Measurements from ENCODE around the gene ZCCHC10.

Gene ZCCHC10

GRCh38 chr5:133025804-133026663 is at the start of gene ZCCHC10:
TSS of gene ZCCHC10 (minus strand) at chr5:133026549. CDS start at chr5:133026537, 12 bp downstream.
- peak within 1 kb of the TSS; percentile 86 for H3K4me3 Mint-ChIP-seq
- CTCF ChIA-PET: interaction anchor here (0.6 kb wide), 1 partner anchor 50 kb away, joined by 3 read pairs; no protein-coding TSS in a partner anchor
- peaks cover 14% of the 10 kb centered on the region for H3K36me3 Mint-ChIP-seq
- peak; percentile 95 for DNase-seq
- peak within 1 kb of the TSS; percentile 87 for H3K27ac Mint-ChIP-seq
- peaks cover 19% of the 10 kb centered on the region for H3K27me3 Mint-ChIP-seq
- peaks cover 20% of the 10 kb centered on the region for H3K4me1 Mint-ChIP-seq
- no peaks in the 10 kb centered on the region for H3K9me3 Mint-ChIP-seq

- Mint-ChIP-seq H3K4me3 (no peak overlapping the region), H3K27me3 (no peaks in the 10 kb centered on the region), H3K27ac (peak overlapping the region; percentile 19), H3K9me3 (no peaks in the 10 kb centered on the region), H3K4me1 (peaks cover 10% of the 10 kb centered on the region), H3K36me3 (peaks cover 50% of the 10 kb centered on the region)
- no peak for DNase-seq
- CTCF ChIA-PET: interaction anchor here (0.9 to 1.6 kb wide), 2 partner anchors 13 to 50 kb away, joined by 3 to 5 read pairs; no protein-coding TSS in a partner anchor
These were observed 49.5 kb upstream of the ZCCHC10 start for GRCh38 chr5:133075572-133076536.

- no peaks in the 10 kb centered on the region for H3K27me3 Mint-ChIP-seq
- H3K4me1 Mint-ChIP-seq: peaks cover 3% of the 10 kb centered on the region
- CTCF ChIA-PET: interaction anchor here (1.1 to 2.1 kb wide), 2 partner anchors 8 to 13 kb away, joined by 3 to 4 read pairs; no protein-coding TSS in a partner anchor
- H3K36me3 Mint-ChIP-seq: peaks cover 68% of the 10 kb centered on the region
- H3K9me3 Mint-ChIP-seq: no peaks in the 10 kb centered on the region
- H3K27ac Mint-ChIP-seq: peak overlapping the region; percentile 64
- no peak for DNase-seq
- H3K4me3 Mint-ChIP-seq: no peak overlapping the region
These were observed 45.7 kb upstream of the ZCCHC10 start for GRCh38 chr5:133072021-133072420.

- CTCF ChIA-PET: no interaction called here
- Mint-ChIP-seq H3K9me3 (no peaks in the 10 kb centered on the region), H3K27me3 (no peaks in the 10 kb centered on the region), H3K4me3 (no peak overlapping the region), H3K27ac (no peak overlapping the region), H3K36me3 (peaks cover 39% of the 10 kb centered on the region), H3K4me1 (peaks cover 17% of the 10 kb centered on the region)
- no peak for DNase-seq
These were observed 39.7 kb upstream of the ZCCHC10 start for GRCh38 chr5:133066045-133066444.

GRCh38 chr5:133065471-133065870 is 39.1 kb upstream of the ZCCHC10 start:
- H3K4me1 Mint-ChIP-seq: peaks cover 18% of the 10 kb centered on the region
- no peaks in the 10 kb centered on the region for H3K9me3 Mint-ChIP-seq
- DNase-seq: no peak
- no peaks in the 10 kb centered on the region for H3K27me3 Mint-ChIP-seq
- H3K36me3 Mint-ChIP-seq: peaks cover 35% of the 10 kb centered on the region
- CTCF ChIA-PET: no interaction called here
- H3K27ac Mint-ChIP-seq: no peak overlapping the region
- no peak overlapping the region for H3K4me3 Mint-ChIP-seq

- Mint-ChIP-seq H3K27ac (no peak overlapping the region), H3K9me3 (no peaks in the 10 kb centered on the region), H3K27me3 (no peaks in the 10 kb centered on the region), H3K4me1 (peaks cover 26% of the 10 kb centered on the region), H3K36me3 (peaks cover 27% of the 10 kb centered on the region), H3K4me3 (no peak overlapping the region)
- DNase-seq: no peak
- CTCF ChIA-PET: no interaction called here
These were observed 37.6 kb upstream of the ZCCHC10 start for GRCh38 chr5:133063965-133064364.

GRCh38 chr5:133062276-133062675 is 35.9 kb upstream of the ZCCHC10 start:
- no peaks in the 10 kb centered on the region for H3K27me3 Mint-ChIP-seq
- DNase-seq: no peak
- H3K36me3 Mint-ChIP-seq: peaks cover 15% of the 10 kb centered on the region
- H3K9me3 Mint-ChIP-seq: no peaks in the 10 kb centered on the region
- H3K4me1 Mint-ChIP-seq: peaks cover 33% of the 10 kb centered on the region
- H3K27ac Mint-ChIP-seq: peak overlapping the region; percentile 40
- no peak overlapping the region for H3K4me3 Mint-ChIP-seq
- CTCF ChIA-PET: no interaction called here

GRCh38 chr5:133059621-133060020 is 33.3 kb upstream of the ZCCHC10 start:
- CTCF ChIA-PET: no interaction called here
- Mint-ChIP-seq H3K27ac (no peak overlapping the region), H3K4me1 (peaks cover 45% of the 10 kb centered on the region), H3K36me3 (peaks cover 8% of the 10 kb centered on the region), H3K4me3 (no peak overlapping the region), H3K27me3 (no peaks in the 10 kb centered on the region), H3K9me3 (no peaks in the 10 kb centered on the region)
- DNase-seq: no peak

- H3K27me3 Mint-ChIP-seq: no peaks in the 10 kb centered on the region
- DNase-seq: no peak
- H3K27ac Mint-ChIP-seq: no peak overlapping the region
- H3K4me1 Mint-ChIP-seq: peaks cover 49% of the 10 kb centered on the region
- no peak overlapping the region for H3K4me3 Mint-ChIP-seq
- CTCF ChIA-PET: no interaction called here
- peaks cover 11% of the 10 kb centered on the region for H3K36me3 Mint-ChIP-seq
- no peaks in the 10 kb centered on the region for H3K9me3 Mint-ChIP-seq
These were observed 30.5 kb upstream of the ZCCHC10 start for GRCh38 chr5:133056891-133057290.

GRCh38 chr5:133054697-133055471 is 28.5 kb upstream of the ZCCHC10 start:
- H3K36me3 Mint-ChIP-seq: peaks cover 9% of the 10 kb centered on the region
- no peak overlapping the region for H3K4me3 Mint-ChIP-seq
- CTCF ChIA-PET: no interaction called here
- H3K27me3 Mint-ChIP-seq: no peaks in the 10 kb centered on the region
- no peak overlapping the region for H3K27ac Mint-ChIP-seq
- no peak for DNase-seq
- H3K9me3 Mint-ChIP-seq: no peaks in the 10 kb centered on the region
- H3K4me1 Mint-ChIP-seq: peaks cover 52% of the 10 kb centered on the region

GRCh38 chr5:133053448-133053847 is 27.1 kb upstream of the ZCCHC10 start:
- Mint-ChIP-seq H3K36me3 (peaks cover 9% of the 10 kb centered on the region), H3K27me3 (no peaks in the 10 kb centered on the region), H3K27ac (no peak overlapping the region), H3K4me1 (peaks cover 54% of the 10 kb centered on the region), H3K9me3 (no peaks in the 10 kb centered on the region), H3K4me3 (peak overlapping the region; percentile 94)
- CTCF ChIA-PET: no interaction called here
- DNase-seq: no peak

- peak; percentile 70 for DNase-seq
- Mint-ChIP-seq H3K36me3 (peaks cover 7% of the 10 kb centered on the region), H3K27ac (peak overlapping the region; percentile 100), H3K4me1 (peaks cover 48% of the 10 kb centered on the region), H3K27me3 (no peaks in the 10 kb centered on the region), H3K4me3 (peak overlapping the region; percentile 94), H3K9me3 (no peaks in the 10 kb centered on the region)
- CTCF ChIA-PET: interaction anchor here (1.1 kb wide), 2 partner anchors 26 to 169 kb away, joined by 3 to 5 read pairs; no protein-coding TSS in a partner anchor
These were observed 26.2 kb upstream of the ZCCHC10 start for GRCh38 chr5:133052317-133053175.

All from activated naive CD4-positive, alpha-beta T cell treated with anti-CD3 and anti-CD28 coated beads, Interleukin-2, amount 10 ng/mL, durations not matched to agents 7 days and 5 days (primary cell).